GF-D8 (cell line): Measurements from ENCODE around the gene TSPAN1.

Experiments used
- DNase-seq: peaks from one replicate; lab custom pipeline; 2025; lab: John Stamatoyannopoulos, UW

The TSPAN1 gene

GRCh38 chr1:46160212-46160611 lies 14.7 kb upstream of the TSPAN1 start:
- no peak for DNase-seq

GRCh38 chr1:46166521-46167462 lies 8.1 kb upstream of the TSPAN1 start:
- DNase-seq, result no peak

GRCh38 chr1:46168477-46168876 lies 6.4 kb upstream of the TSPAN1 start:
- DNase-seq, result no peak

- no peak for DNase-seq
These were observed 5.0 kb upstream of the TSPAN1 start for GRCh38 chr1:46169811-46170454.

- DNase-seq, result no peak
These were observed 3.5 kb upstream of the TSPAN1 start for GRCh38 chr1:46171351-46171750.

- no peak for DNase-seq
These were observed 3.0 kb upstream of the TSPAN1 start for GRCh38 chr1:46171871-46172270.

GRCh38 chr1:46172321-46172720 lies 2.6 kb upstream of the TSPAN1 start:
- no peak for DNase-seq

GRCh38 chr1:46173361-46173856 lies 1.5 kb upstream of the TSPAN1 start:
- no peak for DNase-seq

- DNase-seq, result no peak
These were observed 356 bp downstream of the TSPAN1 start for GRCh38 chr1:46175243-46175642.

- DNase-seq, result no peak
These were observed 1.5 kb downstream of the TSPAN1 start, which contains the start of gene P3R3URF for GRCh38 chr1:46176211-46176865. Gene P3R3URF, minus strand, starts transcription at chr1:46176488. Its CDS starts 17 bp downstream, at chr1:46176471.

GRCh38 chr1:46179138-46180081 lies 4.5 kb downstream of the TSPAN1 start:
- peak; percentile 16 for DNase-seq

- no peak for DNase-seq
These were observed 5.3 kb downstream of the TSPAN1 start for GRCh38 chr1:46180082-46180616.

- peak; percentile 27 for DNase-seq
These were observed 6.7 kb downstream of the TSPAN1 start for GRCh38 chr1:46181343-46182260.

GRCh38 chr1:46183079-46183847 lies 8.4 kb downstream of the TSPAN1 start:
- DNase-seq, result no peak

GRCh38 chr1:46183926-46184557 lies 9.2 kb downstream of the TSPAN1 start:
- peak; percentile 33 for DNase-seq

GRCh38 chr1:46184920-46185658 lies 10.2 kb downstream of the TSPAN1 start:
- no peak for DNase-seq

- no peak for DNase-seq
These were observed 11.2 kb downstream of the TSPAN1 start for GRCh38 chr1:46186076-46186475.
